HepG2 (cell line): ENCODE measurements around the gene KRTAP12-1. TPM values are rescaled to one million over a fixed set of nuclear protein-coding genes. Genes with fewer than 3 reads are reported as not detected.

Experiments
- ATAC-seq: fragments of 200-7000 bp; cut with Tn5 transposase; 3 replicates; pipeline ENCODE4 v1.9.1; 2020; ENCODE audit warnings: mild to moderate bottlenecking, moderate library complexity
- BruUV-seq: library from RNA; stranded (reverse); fragments of 400-500 nt; replicated peaks from 2 replicates; lab custom pipeline; 2021; lab: Mats Ljungman, UMichigan
- CTCF ChIA-PET: fragments of 300-600 bp; formaldehyde crosslinking; extraction: SDS; loops from one replicate; lab custom pipeline; 2021; ENCODE audit warnings: low total read pairs, inconsistent platforms, low intra/inter-chr PET ratio; lab: Yijun Ruan, JAX
- POLR2A ChIA-PET: fragments of 350-600 bp; sonication (Branson Sonifier 250); formaldehyde crosslinking; loops from one replicate; lab custom pipeline; 2020; ENCODE audit warnings: antibody characterized with exemption, inconsistent platforms; lab: Yijun Ruan, JAX
- DNase-seq: peaks from one replicate; pipeline ENCODE4 v3.0.0-alpha.2; 2015; ENCODE audit warnings: low spot score
- FAIRE-seq: peaks from 3 replicates; lab custom pipeline; 2011; peaks lifted over from hg19 to GRCh38; lab: Jason Lieb, UNC
- H2AFZ ChIP-seq: one replicate; pipeline ENCODE4 v1.6.1; 2011; ENCODE audit warnings: low read length, inconsistent platforms
- H3K27ac ChIP-seq: fragments of 300-600 bp; 3 replicates; pipeline ENCODE4 v1.8.0; 2011; ENCODE audit warnings: mixed run types, mild to moderate bottlenecking, mixed read lengths, low read length, inconsistent platforms; ENCODE audit not compliant: insufficient read depth; ENCODE audit errors: extremely low read length
- H3K27me3 ChIP-seq, 2 experiments: fragments of 200-600 bp in 1 of 2; 2 replicates in 1 of 2; 3 replicates in 1 of 2; pipeline versions ENCODE4 v1.6.0 to v1.8.0; 2011; ENCODE audit warnings: low read length in 2 of 2, mild to moderate bottlenecking in 2 of 2, moderate library complexity in 2 of 2, inconsistent platforms in 1 of 2; ENCODE audit not compliant: insufficient read depth in 2 of 2, control insufficient read depth in 1 of 2
- H3K36me3 ChIP-seq, 2 experiments: fragments of 200-600 bp in 1 of 2; replicated peaks in 1 of 2; 2 replicates in 1 of 2; 3 replicates in 1 of 2; pipeline versions ENCODE4 v1.5.1 to v1.8.0; 2011; ENCODE audit warnings: low read length in 2 of 2, inconsistent platforms in 1 of 2; ENCODE audit not compliant: insufficient read depth in 2 of 2, control insufficient read depth in 1 of 2
- H3K4me1 ChIP-seq: 2 replicates; pipeline ENCODE4 v1.5.1; 2012; ENCODE audit warnings: low read length, inconsistent platforms; ENCODE audit not compliant: insufficient read depth
- H3K4me2 ChIP-seq: 2 replicates; pipeline ENCODE4 v1.6.0; 2011; ENCODE audit warnings: low read depth, low read length, inconsistent platforms
- H3K4me3 ChIP-seq, 3 experiments: fragments of 200-600 bp in 1 of 3; sonication (generic), shearing (Covaris generic) in 1 of 3; replicated peaks in 1 of 3; 2 replicates each; pipeline ENCODE4 v1.5.1; 2011 to 2016; ENCODE audit warnings: low read length in 3 of 3, inconsistent platforms in 2 of 3, low read depth in 2 of 3, mild to moderate bottlenecking in 2 of 3, control low read depth in 1 of 3, mixed read lengths in 1 of 3; ENCODE audit not compliant: insufficient read depth in 1 of 3
- H3K79me2 ChIP-seq: one replicate; pipeline ENCODE4 v1.6.1; 2011; ENCODE audit warnings: low read length, inconsistent platforms; ENCODE audit not compliant: insufficient read depth
- H3K9ac ChIP-seq: 2 replicates; pipeline ENCODE4 v1.6.0; 2011; ENCODE audit warnings: mild to moderate bottlenecking, low read depth, low read length, inconsistent platforms; ENCODE audit not compliant: insufficient read depth
- H3K9me3 ChIP-seq: 2 replicates; pipeline ENCODE4 v1.5.1; 2012; ENCODE audit warnings: mild to moderate bottlenecking, low read length
- H4K20me1 ChIP-seq: 2 replicates; pipeline ENCODE4 v1.6.0; 2011; ENCODE audit warnings: inconsistent platforms, mild to moderate bottlenecking, low read length, moderate library complexity; ENCODE audit not compliant: insufficient read depth
- ELF3 ChIP-seq: IDR thresholded peaks from 2 replicates; pipeline ENCODE4 v1.6.1; 2016; ENCODE audit warnings: missing genetic modification reagents, missing compliant biosample characterization
- GATAD2A ChIP-seq: IDR thresholded peaks from 2 replicates; pipeline ENCODE4 v1.6.1; 2016
- KDM5B ChIP-seq: sonication (generic); formaldehyde crosslinking; IDR thresholded peaks from 2 replicates; pipeline ENCODE4 v1.4.0; 2020; ENCODE audit warnings: missing genetic modification reagents, mild to moderate bottlenecking, borderline replicate concordance
- LCORL ChIP-seq, 2 experiments: fragments of 450-650 bp in 1 of 2; sonication (generic) in 1 of 2; formaldehyde crosslinking in 1 of 2; IDR thresholded peaks; 2 replicates each; pipeline versions ENCODE4 v1.5.0 to v1.6.1; 2017 to 2020; ENCODE audit warnings: antibody characterized with exemption in 1 of 2, missing genetic modification reagents in 1 of 2
- STAG1 ChIP-seq: sonication (generic); formaldehyde crosslinking; IDR thresholded peaks from 2 replicates; pipeline ENCODE4 v1.4.0; 2020; ENCODE audit warnings: missing genetic modification reagents
- TEAD3 ChIP-seq: optimal IDR thresholded peaks from 2 replicates; pipeline ENCODE3; 2016; ENCODE audit warnings: borderline replicate concordance
- TSC22D2 ChIP-seq: sonication (generic); formaldehyde crosslinking; IDR thresholded peaks from 2 replicates; pipeline ENCODE4 v1.5.1; 2020; ENCODE audit warnings: missing genetic modification reagents, mild to moderate bottlenecking, borderline replicate concordance
- WGBS: methylation state at CpG from one replicate; pipeline ENCODE4 v1.1.6; 2017; ENCODE audit warnings: low lambda C conversion rate; 5-methylcytosine and 5-hydroxymethylcytosine counted together
- in situ Hi-C: cut with HindIII; loops from 2 replicates; pipeline ENCODE4 v1.10.0; 2017; ENCODE audit warnings: low pct_unique_long_range_greater_than_20kb; ENCODE audit not compliant: extremely low pct_ligation_motif_present
- intact Hi-C: fragments of 100-400 bp; cut with micrococcal nuclease; formaldehyde crosslinking; loops from one replicate; pipeline ENCODE4 v1.10.0; 2022; ENCODE audit not compliant: unreplicated experiment
- polyA plus RNA-seq, 8 experiments: library from polyadenylated mRNA; depleted of rRNA in 3 of 8; stranded (reverse) in 7 of 8; unstranded in 1 of 8; fragments of >200 nt; fragmentation: Illumina TruSeq in 4 of 8; extraction: Trizol in 4 of 8; gene quantifications; 2 replicates each; pipeline versions ENCODE4 v1.2.1 to v1.2.3, GENCODE V29; 2011 to 2016; ENCODE audit warnings: low read depth in 4 of 8, missing spikeins in 1 of 8, mixed read lengths in 1 of 8; ENCODE audit not compliant: insufficient read depth in 1 of 8
- total RNA-seq, 5 experiments: library from RNA; depleted of rRNA; stranded (reverse); fragments of >200 nt; fragmentation: Illumina TruSeq; extraction: Trizol; gene quantifications; 2 replicates each; pipeline ENCODE4 v1.2.3, GENCODE V29; 2016; ENCODE audit warnings: low read depth in 1 of 5
- TF ChIP-seq, protein P1 (sequence below): sonication (generic); formaldehyde crosslinking; IDR thresholded peaks from 2 replicates; pipeline ENCODE4 v1.4.0; 2020; ENCODE audit warnings: mild to moderate bottlenecking, missing genetic modification reagents
- TF ChIP-seq, protein P2 (sequence below): sonication (generic); formaldehyde crosslinking; IDR thresholded peaks from 2 replicates; pipeline ENCODE4 v1.5.0; 2020; ENCODE audit warnings: mild to moderate bottlenecking, missing genetic modification reagents, moderate library complexity

The KRTAP12-1 gene
- total and polyA plus RNA-seq, 2 of the 13 experiments (the other 11 are each of a cell fraction or from before 2014, with no cell fraction given) = not detected

DNA sequence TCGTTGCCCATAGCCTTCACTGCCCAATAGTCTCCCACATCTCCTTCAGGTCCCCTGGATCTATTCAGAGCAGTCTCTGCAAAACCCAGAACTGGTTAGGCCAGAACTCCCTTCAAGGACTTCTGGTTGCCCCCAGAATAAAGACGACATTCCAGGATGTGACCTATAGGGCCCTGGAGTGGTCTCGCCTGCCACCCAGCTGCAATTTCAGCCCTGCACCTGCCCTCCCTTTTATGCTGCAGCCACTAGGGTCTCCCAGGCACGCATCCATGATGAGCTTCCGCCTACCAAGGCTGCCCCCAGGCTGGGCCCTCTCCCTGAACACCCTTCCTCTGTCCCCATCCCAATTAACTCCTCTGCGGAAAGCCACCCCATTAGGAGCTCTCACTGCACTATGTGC, 36.6 kb upstream of the KRTAP12-1 start:
- Histone ChIP-seq H3K79me2 (no peaks in the 10 kb centered on the region), H3K9me3 (no peaks in the 10 kb centered on the region), H3K36me3 (no peaks in the 10 kb centered on the region), H3K27ac (no peak overlapping the region), H4K20me1 (no peaks in the 10 kb centered on the region), H3K4me2 (no peak overlapping the region), H3K9ac (no peak overlapping the region), H3K4me1 (peaks cover 9% of the 10 kb centered on the region; the same call in 1 of the 2 replicates), H2AFZ (no peak overlapping the region), H3K27me3 (peaks cover 0 to 8% of the 10 kb centered on the region in 2 experiments; a peak in 1 of 5 replicates), H3K4me3 (no peak overlapping the region)
- WGBS = 27% methylated on average over 4 of the region's 6 CpGs
- ATAC-seq (peak; percentile 79), FAIRE-seq (no peak), DNase-seq (no peak)
- POLR2A ChIA-PET = no interaction called here
- in situ Hi-C loops (no loop called here), intact Hi-C loops (no loop called here)
- CTCF ChIA-PET = no interaction called here
- BruUV-seq = no TSS peak
- no peak for TF ChIP-seq ELF3 (CRISPR knock-in tag)
- TF ChIP-seq LCORL (IDR thresholded peaks at IDR 0.05) = no peak
- 0 out of 2 replicates have a peak, but pooled peaks have one; percentile 24 for TF ChIP-seq LCORL (CRISPR knock-in tag; IDR thresholded peaks at IDR 0.05)
- TF ChIP-seq, protein P1, sequence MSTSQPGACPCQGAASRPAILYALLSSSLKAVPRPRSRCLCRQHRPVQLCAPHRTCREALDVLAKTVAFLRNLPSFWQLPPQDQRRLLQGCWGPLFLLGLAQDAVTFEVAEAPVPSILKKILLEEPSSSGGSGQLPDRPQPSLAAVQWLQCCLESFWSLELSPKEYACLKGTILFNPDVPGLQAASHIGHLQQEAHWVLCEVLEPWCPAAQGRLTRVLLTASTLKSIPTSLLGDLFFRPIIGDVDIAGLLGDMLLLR = no peak
- no peak for TF ChIP-seq GATAD2A
- peak; percentile 24; the same call in 1 of the 2 replicates for TF ChIP-seq KDM5B (CRISPR knock-in tag)
- no peak for TF ChIP-seq TSC22D2 (CRISPR knock-in tag)
- TF ChIP-seq STAG1 (CRISPR knock-in tag) = peak; percentile 75
- TF ChIP-seq, protein P2, sequence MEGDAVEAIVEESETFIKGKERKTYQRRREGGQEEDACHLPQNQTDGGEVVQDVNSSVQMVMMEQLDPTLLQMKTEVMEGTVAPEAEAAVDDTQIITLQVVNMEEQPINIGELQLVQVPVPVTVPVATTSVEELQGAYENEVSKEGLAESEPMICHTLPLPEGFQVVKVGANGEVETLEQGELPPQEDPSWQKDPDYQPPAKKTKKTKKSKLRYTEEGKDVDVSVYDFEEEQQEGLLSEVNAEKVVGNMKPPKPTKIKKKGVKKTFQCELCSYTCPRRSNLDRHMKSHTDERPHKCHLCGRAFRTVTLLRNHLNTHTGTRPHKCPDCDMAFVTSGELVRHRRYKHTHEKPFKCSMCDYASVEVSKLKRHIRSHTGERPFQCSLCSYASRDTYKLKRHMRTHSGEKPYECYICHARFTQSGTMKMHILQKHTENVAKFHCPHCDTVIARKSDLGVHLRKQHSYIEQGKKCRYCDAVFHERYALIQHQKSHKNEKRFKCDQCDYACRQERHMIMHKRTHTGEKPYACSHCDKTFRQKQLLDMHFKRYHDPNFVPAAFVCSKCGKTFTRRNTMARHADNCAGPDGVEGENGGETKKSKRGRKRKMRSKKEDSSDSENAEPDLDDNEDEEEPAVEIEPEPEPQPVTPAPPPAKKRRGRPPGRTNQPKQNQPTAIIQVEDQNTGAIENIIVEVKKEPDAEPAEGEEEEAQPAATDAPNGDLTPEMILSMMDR (CRISPR knock-in tag) = peak; percentile 70
- TF ChIP-seq TEAD3 (CRISPR knock-in tag) = peak; percentile 64
